GM12873 (cell line): ENCODE measurements around the gene HAL.

Experiments used
- CTCF ChIP-seq: IDR thresholded peaks from 2 replicates; pipeline ENCODE4 v1.5.1; 2012; ENCODE audit warnings: low read depth, mild to moderate bottlenecking, moderate library complexity, low read length, control low read depth; ENCODE audit not compliant: insufficient read depth; ENCODE audit errors: missing control alignments

Gene HAL

GRCh38 chr12:95990136-95990535 lies 6.0 kb downstream of the HAL start:
- TF ChIP-seq CTCF, result no peak

- no peak for TF ChIP-seq CTCF
Measured at GRCh38 chr12:95989504-95990123, 6.5 kb downstream of the HAL start.

DNA sequence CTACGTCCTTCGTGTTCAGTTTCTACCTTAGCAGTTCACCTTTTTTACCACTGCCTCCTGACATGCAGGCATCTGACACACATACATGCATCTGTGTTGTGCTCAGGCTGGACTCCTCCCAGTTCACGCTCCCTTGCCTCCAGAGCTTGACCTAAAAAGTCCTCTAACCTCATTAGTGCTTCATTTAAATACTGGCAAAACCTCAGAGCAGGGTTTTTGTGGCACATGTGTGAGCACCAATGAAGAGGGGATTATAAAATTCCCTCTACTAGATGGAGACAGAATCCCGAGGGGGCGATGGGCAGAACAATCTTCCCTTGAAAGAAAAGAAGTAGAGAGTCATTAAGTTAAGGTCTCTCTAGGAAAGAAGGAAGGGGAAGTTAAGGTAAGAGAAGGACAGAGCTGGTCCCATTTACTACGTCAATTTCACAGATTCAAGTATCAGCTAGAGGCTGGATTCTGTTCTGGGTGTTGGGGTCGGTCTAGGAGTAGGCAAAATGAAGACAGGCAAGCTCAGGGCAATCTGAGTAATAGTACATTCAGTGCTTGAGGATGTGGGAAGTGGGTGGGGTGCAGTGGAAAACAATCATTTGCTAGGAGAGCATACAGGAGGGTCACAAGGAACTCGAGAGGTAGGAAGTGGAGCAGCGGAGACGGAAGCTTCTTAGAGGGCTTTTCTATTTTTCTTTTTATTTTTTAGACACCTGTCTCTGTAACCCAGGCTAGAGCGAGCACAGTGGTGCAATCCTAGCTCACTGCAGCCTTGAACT lies 7.5 kb downstream of the HAL start:
- no peak for TF ChIP-seq CTCF

DNA sequence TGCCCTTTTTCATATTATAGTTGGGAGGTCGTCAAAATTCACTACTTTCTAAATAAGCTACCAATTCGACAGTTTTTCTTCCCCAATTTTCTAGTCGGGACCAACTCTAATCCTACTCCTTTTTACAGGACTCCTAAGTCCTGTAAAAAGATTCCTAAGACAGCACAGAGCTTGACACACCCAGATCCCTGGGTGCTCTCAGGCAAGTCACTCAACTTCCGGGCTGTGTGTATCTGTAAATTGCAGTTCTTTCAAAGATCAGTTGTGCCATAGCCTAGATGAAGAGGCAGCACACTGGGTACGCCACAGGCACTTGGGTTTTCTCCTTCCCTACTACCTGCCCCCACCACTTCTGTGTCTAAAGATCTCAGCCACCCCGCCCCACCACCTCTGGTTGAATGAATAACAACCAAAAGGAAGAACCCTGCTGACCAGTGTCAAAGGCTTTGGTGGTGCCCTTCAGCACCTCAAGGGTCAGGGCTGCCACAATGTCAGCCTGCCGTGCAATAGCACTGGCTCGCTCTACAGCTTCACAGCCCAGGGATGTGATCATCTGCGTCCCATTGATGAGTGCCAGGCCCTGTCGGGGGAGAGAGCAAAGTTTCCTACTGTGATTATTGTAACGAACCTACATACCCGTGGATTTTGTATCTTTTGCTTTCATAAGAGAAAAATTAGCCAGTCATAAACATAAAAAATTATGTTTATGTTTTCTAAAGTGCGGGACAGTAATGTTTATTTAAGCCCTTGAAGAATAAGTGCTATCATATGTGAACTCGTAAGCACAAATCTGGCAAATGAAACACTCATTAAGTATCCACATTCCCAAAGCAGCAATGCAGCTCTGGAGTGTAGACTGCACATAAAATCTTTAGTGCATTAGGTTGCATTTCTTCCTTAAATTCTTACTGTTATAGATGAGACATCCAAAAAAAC lies 9.2 kb downstream of the HAL start:
- TF ChIP-seq CTCF, result no peak

DNA sequence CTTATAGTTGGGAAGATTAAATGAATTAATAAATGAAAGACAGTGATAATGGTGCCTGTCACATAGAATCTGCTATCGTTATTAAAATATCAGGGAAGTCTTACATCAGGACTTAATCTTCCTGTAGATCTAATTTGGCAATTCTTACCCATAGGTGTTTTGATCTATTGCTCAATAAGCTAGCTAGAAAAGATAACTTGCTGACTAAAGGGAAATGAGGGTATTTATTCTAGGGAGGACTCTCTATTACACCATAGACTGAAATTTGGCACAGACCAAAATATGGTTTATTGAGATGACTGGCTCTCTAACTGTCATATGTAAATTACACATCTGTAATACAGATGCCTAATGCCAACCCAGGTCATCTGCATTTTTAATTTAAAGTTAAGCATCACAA lies 11.5 kb downstream of the HAL start:
- TF ChIP-seq CTCF, result no peak

- no peak for TF ChIP-seq CTCF
Measured at GRCh38 chr12:95982602-95983001, 13.5 kb downstream of the HAL start.

GRCh38 chr12:95980437-95980836 lies 15.7 kb downstream of the HAL start:
- no peak for TF ChIP-seq CTCF
